GM12891 (cell line): ENCODE data around the gene KLHL25.

Experiments used
- PAX5 ChIP-seq: IDR thresholded peaks from 2 replicates; pipeline ENCODE4 v1.6.1; 2011; ENCODE audit warnings: low read length, moderate library complexity, mild to moderate bottlenecking; ENCODE audit not compliant: insufficient read depth, severe bottlenecking
- POLR2A ChIP-seq: IDR thresholded peaks from 2 replicates; pipeline ENCODE4 v1.6.1; 2011; ENCODE audit warnings: low read depth, low read length, control low read depth
- POLR2AphosphoS5 ChIP-seq: IDR thresholded peaks from 2 replicates; pipeline ENCODE4 v1.6.1; 2011; ENCODE audit warnings: low read depth, low read length, control low read depth
- SPI1 ChIP-seq: IDR thresholded peaks from 2 replicates; pipeline ENCODE4 v1.6.1; 2011; ENCODE audit warnings: low read depth, low read length, control low read depth
- TAF1 ChIP-seq: IDR thresholded peaks from 2 replicates; pipeline ENCODE4 v1.6.1; 2011; ENCODE audit warnings: low read depth, low read length, control low read depth

GRCh38 chr15:85758655-85758978 lies 36.1 kb downstream of the KLHL25 start:
- no peak for TF ChIP-seq POLR2A
- TF ChIP-seq SPI1: no peak
- no peak for TF ChIP-seq POLR2AphosphoS5
- TF ChIP-seq TAF1: no peak
- TF ChIP-seq PAX5: no peak
